IMR-90 (cell line): ENCODE data around the gene SLC35F3.
"Not testable (repeated sequence)": the region's sequence is repeated elsewhere in the genome, so short reads cannot be mapped to it uniquely, and the experiment has no call there.

ENCODE experiments used
- BHLHE40 ChIP-seq: fragments of 150-350 bp; IDR thresholded peaks from 2 replicates; pipeline ENCODE4 v1.6.1; 2016; ENCODE audit warnings: mild to moderate bottlenecking, low read depth, low read length
- CEBPB ChIP-seq: IDR thresholded peaks from 2 replicates; pipeline ENCODE4 v1.6.1; 2012; ENCODE audit warnings: low read depth, low read length, improper control_type of control experiment
- CHD1 ChIP-seq: IDR thresholded peaks from 2 replicates; pipeline ENCODE4 v1.6.1; 2012; ENCODE audit warnings: low read depth, low read length, improper control_type of control experiment
- FOS ChIP-seq: fragments of 150-350 bp; IDR thresholded peaks from 2 replicates; pipeline ENCODE4 v1.6.1; 2016; ENCODE audit warnings: low read depth, low read length
- MAFK ChIP-seq: IDR thresholded peaks from 2 replicates; pipeline ENCODE4 v1.6.1; 2012; ENCODE audit warnings: low read depth, low read length, improper control_type of control experiment
- MAZ ChIP-seq: IDR thresholded peaks from 2 replicates; pipeline ENCODE4 v1.6.1; 2012; ENCODE audit warnings: low read depth, mild to moderate bottlenecking, low read length, improper control_type of control experiment, moderate library complexity, borderline replicate concordance
- NFE2L2 ChIP-seq: fragments of 150-350 bp; IDR thresholded peaks from 2 replicates; pipeline ENCODE4 v1.6.1; 2016; ENCODE audit warnings: low read depth, mild to moderate bottlenecking, low read length
- POLR2A ChIP-seq: IDR thresholded peaks from 2 replicates; pipeline ENCODE4 v1.6.1; 2012; ENCODE audit warnings: mild to moderate bottlenecking, low read depth, low read length
- RAD21 ChIP-seq: IDR thresholded peaks from 2 replicates; pipeline ENCODE4 v1.6.1; 2012; ENCODE audit warnings: low read length, improper control_type of control experiment
- RCOR1 ChIP-seq: IDR thresholded peaks from 2 replicates; pipeline ENCODE4 v1.6.1; 2012; ENCODE audit warnings: mild to moderate bottlenecking, low read length, improper control_type of control experiment; ENCODE audit not compliant: insufficient replicate concordance
- RFX5 ChIP-seq: IDR thresholded peaks from 2 replicates; pipeline ENCODE4 v1.8.0; 2012; ENCODE audit warnings: low read depth, mild to moderate bottlenecking, low read length, moderate library complexity
- SMC3 ChIP-seq: fragments of 150-350 bp; IDR thresholded peaks from 2 replicates; pipeline ENCODE4 v1.6.1; 2016; ENCODE audit warnings: low read depth, mild to moderate bottlenecking, antibody characterized with exemption, low read length, moderate library complexity
- TF ChIP-seq, protein P1 (sequence below): conservative IDR thresholded peaks from 2 replicates; pipeline ENCODE4 v1.5.1; 2012; ENCODE audit warnings: mild to moderate bottlenecking, low read depth, low read length, improper control_type of control experiment
- TF ChIP-seq, protein P2 (sequence below): fragments of 150-350 bp; IDR thresholded peaks from 2 replicates; pipeline ENCODE4 v1.6.1; 2016; ENCODE audit warnings: low read depth, mild to moderate bottlenecking, low read length, moderate library complexity, borderline replicate concordance

DNA sequence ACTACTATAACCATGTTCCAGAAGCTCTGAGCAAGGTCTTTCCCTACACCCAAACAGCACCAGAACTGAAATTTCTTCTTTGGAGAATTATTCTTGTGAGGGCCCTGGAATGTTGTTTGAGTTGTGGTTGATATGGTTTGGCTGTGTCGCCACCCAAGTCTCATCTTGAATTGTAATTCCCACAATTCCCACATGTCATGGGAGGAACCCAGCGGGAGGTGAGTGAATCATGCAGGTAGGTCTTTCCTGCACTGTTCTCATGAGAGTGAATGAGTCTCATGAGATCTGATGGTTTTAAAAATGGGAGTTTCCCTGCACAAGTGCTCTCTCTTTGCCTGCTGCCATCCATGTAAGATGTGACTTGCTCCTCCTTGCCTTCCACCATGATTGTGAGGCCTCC, 272.4 kb downstream of the SLC35F3 start:
- TF ChIP-seq, protein P1, sequence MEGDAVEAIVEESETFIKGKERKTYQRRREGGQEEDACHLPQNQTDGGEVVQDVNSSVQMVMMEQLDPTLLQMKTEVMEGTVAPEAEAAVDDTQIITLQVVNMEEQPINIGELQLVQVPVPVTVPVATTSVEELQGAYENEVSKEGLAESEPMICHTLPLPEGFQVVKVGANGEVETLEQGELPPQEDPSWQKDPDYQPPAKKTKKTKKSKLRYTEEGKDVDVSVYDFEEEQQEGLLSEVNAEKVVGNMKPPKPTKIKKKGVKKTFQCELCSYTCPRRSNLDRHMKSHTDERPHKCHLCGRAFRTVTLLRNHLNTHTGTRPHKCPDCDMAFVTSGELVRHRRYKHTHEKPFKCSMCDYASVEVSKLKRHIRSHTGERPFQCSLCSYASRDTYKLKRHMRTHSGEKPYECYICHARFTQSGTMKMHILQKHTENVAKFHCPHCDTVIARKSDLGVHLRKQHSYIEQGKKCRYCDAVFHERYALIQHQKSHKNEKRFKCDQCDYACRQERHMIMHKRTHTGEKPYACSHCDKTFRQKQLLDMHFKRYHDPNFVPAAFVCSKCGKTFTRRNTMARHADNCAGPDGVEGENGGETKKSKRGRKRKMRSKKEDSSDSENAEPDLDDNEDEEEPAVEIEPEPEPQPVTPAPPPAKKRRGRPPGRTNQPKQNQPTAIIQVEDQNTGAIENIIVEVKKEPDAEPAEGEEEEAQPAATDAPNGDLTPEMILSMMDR, result not testable (repeated sequence)
- not testable (repeated sequence) for TF ChIP-seq POLR2A, BHLHE40, SMC3, RAD21, CEBPB, FOS, NFE2L2, RFX5, MAFK, RCOR1, CHD1, MAZ
- TF ChIP-seq, protein P2, sequence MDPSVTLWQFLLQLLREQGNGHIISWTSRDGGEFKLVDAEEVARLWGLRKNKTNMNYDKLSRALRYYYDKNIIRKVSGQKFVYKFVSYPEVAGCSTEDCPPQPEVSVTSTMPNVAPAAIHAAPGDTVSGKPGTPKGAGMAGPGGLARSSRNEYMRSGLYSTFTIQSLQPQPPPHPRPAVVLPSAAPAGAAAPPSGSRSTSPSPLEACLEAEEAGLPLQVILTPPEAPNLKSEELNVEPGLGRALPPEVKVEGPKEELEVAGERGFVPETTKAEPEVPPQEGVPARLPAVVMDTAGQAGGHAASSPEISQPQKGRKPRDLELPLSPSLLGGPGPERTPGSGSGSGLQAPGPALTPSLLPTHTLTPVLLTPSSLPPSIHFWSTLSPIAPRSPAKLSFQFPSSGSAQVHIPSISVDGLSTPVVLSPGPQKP, result not testable (repeated sequence)
